Mesenchymal stem cell (in vitro differentiated cells and primary cell): ENCODE data around the gene KRTAP12-3.

Experiments
- DNase-seq: peaks from one replicate; pipeline ENCODE4 v3.0.0-alpha.2; 2013
- H2AFZ ChIP-seq: one replicate; pipeline ENCODE4 v1.6.1; 2013; ENCODE audit warnings: low read depth, mild to moderate bottlenecking, control low read depth, inconsistent platforms, low read length, moderate library complexity
- H2AK5ac ChIP-seq: 2 replicates; pipeline ENCODE4 v1.6.1; 2013; ENCODE audit warnings: low read length, moderate library complexity, mild to moderate bottlenecking, inconsistent platforms; ENCODE audit not compliant: severe bottlenecking
- H2BK120ac ChIP-seq: one replicate; pipeline ENCODE4 v1.6.1; 2013; ENCODE audit warnings: low read depth, mild to moderate bottlenecking, inconsistent platforms, low read length, moderate library complexity
- H2BK12ac ChIP-seq, 2 experiments: one replicate each; pipeline ENCODE4 v1.6.1; 2013; ENCODE audit warnings: inconsistent platforms in 2 of 2, low read length in 2 of 2, mild to moderate bottlenecking in 2 of 2, moderate library complexity in 2 of 2, control low read depth in 1 of 2
- H2BK15ac ChIP-seq: one replicate; pipeline ENCODE4 v1.6.1; 2013; ENCODE audit warnings: mild to moderate bottlenecking, low read depth, inconsistent platforms; ENCODE audit not compliant: poor library complexity, severe bottlenecking
- H2BK5ac ChIP-seq: 2 replicates; pipeline ENCODE4 v1.6.1; 2013; ENCODE audit warnings: low read depth, mild to moderate bottlenecking, low read length, control low read depth, inconsistent platforms; ENCODE audit not compliant: poor library complexity, severe bottlenecking
- H3K14ac ChIP-seq, 2 experiments: one replicate each; pipeline ENCODE4 v1.6.1; 2013; ENCODE audit warnings: inconsistent platforms in 2 of 2, low read length in 2 of 2, control low read depth in 1 of 2, mild to moderate bottlenecking in 1 of 2, moderate library complexity in 1 of 2
- H3K18ac ChIP-seq, 2 experiments: one replicate each; pipeline ENCODE4 v1.6.1; 2013; ENCODE audit warnings: inconsistent platforms in 2 of 2, low read length in 2 of 2, control low read depth in 1 of 2, low read depth in 1 of 2, mild to moderate bottlenecking in 1 of 2
- H3K23ac ChIP-seq, 2 experiments: one replicate each; pipeline ENCODE4 v1.6.1; 2013; ENCODE audit warnings: inconsistent platforms in 2 of 2, low read length in 2 of 2, mild to moderate bottlenecking in 2 of 2, moderate library complexity in 2 of 2, control low read depth in 1 of 2
- H3K27ac ChIP-seq: 2 replicates; pipeline ENCODE4 v1.5.1; 2013; ENCODE audit warnings: mild to moderate bottlenecking, moderate library complexity, low read length, control low read depth, inconsistent platforms; ENCODE audit not compliant: poor library complexity, severe bottlenecking
- H3K27me3 ChIP-seq, 2 experiments: 2 replicates each; pipeline versions ENCODE4 v1.6.1 to v1.7.0; 2013; ENCODE audit warnings: low read length in 2 of 2, mild to moderate bottlenecking in 2 of 2, moderate library complexity in 2 of 2, control low read depth in 1 of 2, inconsistent platforms in 1 of 2; ENCODE audit not compliant: control insufficient read depth in 1 of 2, insufficient read depth in 1 of 2
- H3K36me3 ChIP-seq, 2 experiments: 2 replicates each; pipeline versions ENCODE4 v1.6.1 to v1.7.0; 2013; ENCODE audit warnings: low read length in 2 of 2, control low read depth in 1 of 2, inconsistent platforms in 1 of 2, low read depth in 1 of 2, mild to moderate bottlenecking in 1 of 2; ENCODE audit not compliant: insufficient read depth in 2 of 2, control insufficient read depth in 1 of 2
- H3K4ac ChIP-seq, 2 experiments: one replicate each; pipeline ENCODE4 v1.6.1; 2013; ENCODE audit warnings: inconsistent platforms in 2 of 2, low read length in 2 of 2, mild to moderate bottlenecking in 2 of 2, moderate library complexity in 2 of 2, control low read depth in 1 of 2, low read depth in 1 of 2
- H3K4me1 ChIP-seq: 2 replicates; pipeline ENCODE4 v1.6.1; 2013; ENCODE audit warnings: low read depth, low read length, control low read depth; ENCODE audit not compliant: control insufficient read depth, insufficient read depth
- H3K4me2 ChIP-seq: 2 replicates; pipeline ENCODE4 v1.6.1; 2013; ENCODE audit warnings: low read length, mild to moderate bottlenecking, inconsistent platforms; ENCODE audit not compliant: poor library complexity, severe bottlenecking
- H3K4me3 ChIP-seq, 2 experiments: 2 replicates each; pipeline versions ENCODE4 v1.5.1 to v1.7.0; 2013; ENCODE audit warnings: low read length in 2 of 2, mild to moderate bottlenecking in 2 of 2, control low read depth in 1 of 2, low read depth in 1 of 2; ENCODE audit not compliant: insufficient read depth in 1 of 2
- H3K79me1 ChIP-seq: replicated peaks from 2 replicates; pipeline ENCODE4 v1.6.1; 2013; ENCODE audit warnings: mild to moderate bottlenecking, control low read depth, low read length, inconsistent platforms; ENCODE audit not compliant: poor library complexity, severe bottlenecking
- H3K9ac ChIP-seq: 2 replicates; pipeline ENCODE4 v1.7.0; 2013; ENCODE audit warnings: mild to moderate bottlenecking, low read length, moderate library complexity
- H3K9me3 ChIP-seq: 2 replicates; pipeline ENCODE4 v1.7.0; 2013; ENCODE audit warnings: mild to moderate bottlenecking, low read length; ENCODE audit not compliant: control insufficient read depth
- H4K8ac ChIP-seq: one replicate; pipeline ENCODE4 v1.6.1; 2013; ENCODE audit warnings: inconsistent platforms, mild to moderate bottlenecking, low read length, moderate library complexity
- H4K91ac ChIP-seq: one replicate; pipeline ENCODE4 v1.6.1; 2013; ENCODE audit warnings: mild to moderate bottlenecking, low read length, inconsistent platforms
- WGBS: methylation state at CpG from one replicate; pipeline ENCODE4 v1.1.7; 2013; ENCODE audit warnings: mixed read lengths; 5-methylcytosine and 5-hydroxymethylcytosine counted together

The KRTAP12-3 gene

GRCh38 chr21:44614961-44615391 is 42.8 kb upstream of the KRTAP12-3 start:
- H2BK120ac ChIP-seq: no peak overlapping the region
- H3K23ac ChIP-seq: no peak overlapping the region
- H2BK15ac ChIP-seq: no peak overlapping the region
- no peak overlapping the region for H3K9ac ChIP-seq
- H4K8ac ChIP-seq: no peak overlapping the region
- no peak overlapping the region for H4K91ac ChIP-seq
- H2AFZ ChIP-seq: no peak overlapping the region
- H2BK12ac ChIP-seq: no peak overlapping the region
- WGBS: 95% methylated on average over 28 of the region's 28 CpGs
- DNase-seq: no peak
- no peaks in the 10 kb centered on the region for H3K36me3 ChIP-seq
- no peaks in the 10 kb centered on the region for H3K4me1 ChIP-seq
- H3K4me3 ChIP-seq: no peak overlapping the region
- peaks cover 17% of the 10 kb centered on the region for H3K9me3 ChIP-seq
- no peaks in the 10 kb centered on the region for H3K27me3 ChIP-seq
- H3K27ac ChIP-seq: no peak overlapping the region
- H3K4me2 ChIP-seq: no peak overlapping the region
- no peak overlapping the region for H3K4ac ChIP-seq
- no peak overlapping the region for H3K18ac ChIP-seq
- no peak overlapping the region for H2BK5ac ChIP-seq
- no peak overlapping the region for H2AK5ac ChIP-seq
- H3K79me1 ChIP-seq: no peaks in the 10 kb centered on the region
- H3K14ac ChIP-seq: no peak overlapping the region

GRCh38 chr21:44615466-44615865 is 42.3 kb upstream of the KRTAP12-3 start:
- Histone ChIP-seq H3K36me3 (no peaks in the 10 kb centered on the region), H3K79me1 (no peaks in the 10 kb centered on the region), H2BK12ac (no peak overlapping the region), H2BK120ac (no peak overlapping the region), H2AK5ac (no peak overlapping the region), H2BK15ac (no peak overlapping the region), H3K9ac (no peak overlapping the region), H3K4me3 (no peak overlapping the region), H3K9me3 (peaks cover 22% of the 10 kb centered on the region), H4K8ac (no peak overlapping the region), H2AFZ (no peak overlapping the region), H3K27ac (no peak overlapping the region), H3K4me1 (no peaks in the 10 kb centered on the region), H3K14ac (no peak overlapping the region), H3K23ac (no peak overlapping the region), H3K18ac (no peak overlapping the region), H3K27me3 (no peaks in the 10 kb centered on the region), H4K91ac (no peak overlapping the region), H3K4ac (no peak overlapping the region), H3K4me2 (no peak overlapping the region), H2BK5ac (no peak overlapping the region)
- no peak for DNase-seq
- WGBS: 80% methylated on average over 7 of the region's 8 CpGs

- H2BK15ac ChIP-seq: no peak overlapping the region
- H3K27ac ChIP-seq: no peak overlapping the region
- no peak overlapping the region for H3K23ac ChIP-seq
- no peak overlapping the region for H2AFZ ChIP-seq
- H3K9ac ChIP-seq: no peak overlapping the region
- H2AK5ac ChIP-seq: no peak overlapping the region
- no peak overlapping the region for H3K18ac ChIP-seq
- no peak overlapping the region for H2BK5ac ChIP-seq
- WGBS: 84% methylated on average over 17 of the region's 17 CpGs
- H3K27me3 ChIP-seq: no peaks in the 10 kb centered on the region
- H3K4me1 ChIP-seq: no peaks in the 10 kb centered on the region
- no peaks in the 10 kb centered on the region for H3K36me3 ChIP-seq
- peaks cover 24% of the 10 kb centered on the region for H3K9me3 ChIP-seq
- H2BK120ac ChIP-seq: no peak overlapping the region
- DNase-seq: no peak
- no peak overlapping the region for H4K91ac ChIP-seq
- no peak overlapping the region for H3K4me3 ChIP-seq
- H4K8ac ChIP-seq: no peak overlapping the region
- no peak overlapping the region for H3K4me2 ChIP-seq
- no peak overlapping the region for H3K14ac ChIP-seq
- no peak overlapping the region for H2BK12ac ChIP-seq
- no peak overlapping the region for H3K4ac ChIP-seq
- H3K79me1 ChIP-seq: no peaks in the 10 kb centered on the region
Observed at GRCh38 chr21:44615911-44616590, 41.7 kb upstream of the KRTAP12-3 start.

- H3K9me3 ChIP-seq: peaks cover 22% of the 10 kb centered on the region
- H3K79me1 ChIP-seq: no peaks in the 10 kb centered on the region
- H4K8ac ChIP-seq: no peak overlapping the region
- H3K4me2 ChIP-seq: no peak overlapping the region
- no peak overlapping the region for H2BK120ac ChIP-seq
- no peak overlapping the region for H3K9ac ChIP-seq
- H3K36me3 ChIP-seq: no peaks in the 10 kb centered on the region
- H2AK5ac ChIP-seq: no peak overlapping the region
- H2AFZ ChIP-seq: no peak overlapping the region
- no peak for DNase-seq
- H2BK5ac ChIP-seq: no peak overlapping the region
- H3K27me3 ChIP-seq: no peaks in the 10 kb centered on the region
- no peak overlapping the region for H2BK15ac ChIP-seq
- H4K91ac ChIP-seq: no peak overlapping the region
- no peak overlapping the region for H3K18ac ChIP-seq
- H3K4me3 ChIP-seq: no peak overlapping the region
- H3K4ac ChIP-seq: no peak overlapping the region
- no peak overlapping the region for H2BK12ac ChIP-seq
- H3K4me1 ChIP-seq: no peaks in the 10 kb centered on the region
- WGBS: 87% methylated on average over 16 of the region's 16 CpGs
- H3K14ac ChIP-seq: no peak overlapping the region
- no peak overlapping the region for H3K27ac ChIP-seq
- no peak overlapping the region for H3K23ac ChIP-seq
Observed at GRCh38 chr21:44616591-44616926, 41.2 kb upstream of the KRTAP12-3 start.
